Stomach (tissue), 4 donors: Measurements from ENCODE around the gene PGD.

Experiments
- EP300 ChIP-seq: sonication (generic); formaldehyde crosslinking; IDR thresholded peaks from one replicate; pipeline ENCODE4 v1.6.1; 2017; ENCODE audit warnings: antibody characterized with exemption
- POLR2A ChIP-seq, 4 donors: fragments of 450-650 bp; IDR thresholded peaks; one replicate each; pipeline ENCODE4 v1.6.1; 2016; ENCODE audit warnings: antibody characterized with exemption in 4 of 4, control low read depth in 2 of 4, mild to moderate bottlenecking in 1 of 4, moderate library complexity in 1 of 4
- TF ChIP-seq, protein P1 (sequence below), 7 experiments: fragments of 450-650 bp in 4 of 7; fragments of 200-600 bp in 3 of 7; sonication (generic) in 3 of 7; IDR thresholded peaks; one replicate each; pipeline ENCODE4 v1.5.1; 2016 to 2019; ENCODE audit warnings: antibody characterized with exemption in 7 of 7, control low read depth in 2 of 7, mild to moderate bottlenecking in 1 of 7

DNA sequence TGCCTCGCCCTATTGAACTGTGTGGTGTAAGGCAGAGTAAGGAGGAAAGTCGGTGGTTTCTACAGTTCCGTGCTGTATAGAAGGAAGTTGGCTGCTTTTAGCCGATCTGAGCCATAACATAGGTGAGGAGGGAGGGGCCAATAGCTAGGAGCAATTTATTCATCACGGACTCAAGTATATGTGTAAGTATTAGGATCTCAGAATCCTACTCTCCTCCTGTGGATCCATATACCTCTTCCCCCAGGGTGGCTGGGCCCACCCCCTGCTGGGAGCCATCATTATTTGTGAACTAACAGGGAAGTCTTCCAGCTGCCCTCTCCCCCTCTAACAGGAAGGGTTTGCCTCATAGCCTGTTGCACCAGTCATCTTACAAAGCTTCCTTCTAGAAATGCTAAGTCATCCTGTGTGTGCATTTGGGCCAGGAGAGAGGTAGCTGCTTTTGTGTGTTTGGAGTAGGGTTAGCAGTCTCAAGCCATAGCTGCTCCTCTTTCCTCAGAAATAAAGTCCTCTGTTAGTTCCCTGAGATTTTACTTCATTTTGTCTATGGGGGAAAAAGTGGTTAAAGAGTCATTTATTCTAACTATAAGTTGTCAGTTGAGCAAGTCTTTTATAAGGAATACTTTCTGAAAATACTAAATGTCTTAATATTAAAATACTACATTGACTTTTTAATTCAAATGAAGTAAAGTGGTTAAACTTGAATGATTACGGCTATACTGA lies 16.5 kb downstream of the PGD start:
- TF ChIP-seq, protein P1, sequence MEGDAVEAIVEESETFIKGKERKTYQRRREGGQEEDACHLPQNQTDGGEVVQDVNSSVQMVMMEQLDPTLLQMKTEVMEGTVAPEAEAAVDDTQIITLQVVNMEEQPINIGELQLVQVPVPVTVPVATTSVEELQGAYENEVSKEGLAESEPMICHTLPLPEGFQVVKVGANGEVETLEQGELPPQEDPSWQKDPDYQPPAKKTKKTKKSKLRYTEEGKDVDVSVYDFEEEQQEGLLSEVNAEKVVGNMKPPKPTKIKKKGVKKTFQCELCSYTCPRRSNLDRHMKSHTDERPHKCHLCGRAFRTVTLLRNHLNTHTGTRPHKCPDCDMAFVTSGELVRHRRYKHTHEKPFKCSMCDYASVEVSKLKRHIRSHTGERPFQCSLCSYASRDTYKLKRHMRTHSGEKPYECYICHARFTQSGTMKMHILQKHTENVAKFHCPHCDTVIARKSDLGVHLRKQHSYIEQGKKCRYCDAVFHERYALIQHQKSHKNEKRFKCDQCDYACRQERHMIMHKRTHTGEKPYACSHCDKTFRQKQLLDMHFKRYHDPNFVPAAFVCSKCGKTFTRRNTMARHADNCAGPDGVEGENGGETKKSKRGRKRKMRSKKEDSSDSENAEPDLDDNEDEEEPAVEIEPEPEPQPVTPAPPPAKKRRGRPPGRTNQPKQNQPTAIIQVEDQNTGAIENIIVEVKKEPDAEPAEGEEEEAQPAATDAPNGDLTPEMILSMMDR (IDR thresholded peaks at IDR 0.05) = no peak
- TF ChIP-seq POLR2A (IDR thresholded peaks at IDR 0.05) = no peak
- TF ChIP-seq EP300 = no peak
